GM11168 (cell line): ENCODE data around the gene CCDC15.

Source experiments
- in situ Hi-C: fragments of 300-500 bp; cut with MboI; formaldehyde crosslinking; loops from one replicate; pipeline ENCODE4 v1.12.0; 2022; ENCODE audit warnings: low sequenced_read_pairs; ENCODE audit not compliant: unreplicated experiment

Gene CCDC15

DNA sequence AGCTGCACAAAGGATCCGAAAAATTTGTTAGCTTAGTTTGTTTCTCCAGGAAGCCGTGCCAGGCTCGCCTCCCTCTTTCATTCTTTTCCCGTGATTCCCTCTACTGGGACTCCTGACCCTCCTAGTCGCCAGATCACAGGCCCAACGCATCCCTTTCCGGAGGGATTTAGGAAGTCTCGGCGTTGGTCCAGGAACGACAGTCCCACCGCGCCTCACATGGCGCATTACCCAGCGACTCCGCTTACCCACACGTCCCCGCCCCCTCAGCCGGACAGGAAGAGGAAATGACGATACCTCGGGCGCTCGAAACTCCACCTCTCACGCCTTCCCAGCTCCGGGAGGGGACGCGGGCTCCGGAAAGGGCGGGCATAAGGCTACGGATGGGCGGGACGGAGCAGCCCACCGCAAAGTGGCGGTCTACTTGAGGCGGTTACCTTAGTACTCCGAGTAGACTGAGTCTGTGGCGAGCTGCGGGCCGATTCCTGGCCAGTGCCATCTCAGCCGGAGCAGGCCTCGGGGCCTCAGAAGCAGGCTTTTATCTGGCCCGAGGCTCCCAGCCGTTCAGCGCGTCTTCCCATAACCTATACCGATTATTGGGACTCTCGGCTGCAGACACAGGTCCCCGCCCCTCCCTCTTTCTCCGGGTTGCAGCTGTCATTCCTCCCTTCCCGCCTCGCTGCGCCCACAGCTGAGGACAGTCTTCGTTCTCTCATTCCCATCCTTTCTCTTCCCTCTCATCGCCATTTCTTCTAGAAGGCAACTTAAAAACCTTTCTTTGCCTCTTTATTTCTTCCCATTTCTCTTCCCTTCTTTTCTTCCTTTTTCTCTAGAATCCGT is at the start of gene CCDC15:
Gene CCDC15 (plus strand): TSS at position 450 of the 837 bp plus-strand sequence. CDS start 531 bp downstream, outside the sequence.
- in situ Hi-C loops: loop anchor here (10.0 kb wide), 1 partner anchor 191 kb away; no protein-coding TSS in a partner anchor

DNA sequence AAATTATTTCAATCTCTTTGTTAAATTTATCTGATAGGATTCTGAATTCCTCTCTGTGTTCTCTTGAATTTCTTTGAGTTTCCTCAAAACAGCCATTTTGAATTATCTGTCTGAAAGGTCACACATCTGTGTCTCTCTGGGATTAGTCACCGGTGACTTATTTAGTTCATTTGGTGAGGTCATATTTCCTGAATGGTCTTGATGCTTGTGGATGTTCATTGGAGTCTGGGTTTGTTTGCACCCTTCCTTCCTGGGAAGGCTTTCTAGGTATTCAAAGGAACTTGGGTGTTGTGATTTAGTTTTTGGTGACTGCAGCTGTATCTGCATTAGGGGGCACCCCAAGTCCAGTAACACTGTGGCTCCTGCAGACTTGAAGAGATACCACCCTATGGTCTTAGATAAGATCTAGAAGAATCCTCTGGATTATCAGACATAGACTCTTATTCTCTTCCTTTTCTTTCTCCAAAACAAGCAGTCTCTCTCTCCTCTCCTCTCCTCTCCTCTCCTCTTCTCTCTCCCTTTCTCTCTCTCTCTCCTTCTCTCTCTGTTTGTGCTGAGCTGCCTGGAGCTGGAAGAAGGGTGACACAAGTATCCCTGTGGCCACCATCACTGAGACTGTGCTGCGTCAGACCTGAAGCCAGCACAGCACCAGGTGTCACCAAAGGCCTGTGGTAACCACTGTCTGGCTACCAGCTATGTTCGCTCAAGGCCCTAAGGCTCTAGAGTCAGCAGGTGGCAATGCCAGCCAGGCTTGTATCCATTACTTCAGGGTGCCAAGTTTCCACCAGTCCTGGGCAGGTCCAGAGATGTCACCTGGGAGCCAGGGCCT is 38.2 kb upstream of the CCDC15 start:
- in situ Hi-C loops: no loop called here

DNA sequence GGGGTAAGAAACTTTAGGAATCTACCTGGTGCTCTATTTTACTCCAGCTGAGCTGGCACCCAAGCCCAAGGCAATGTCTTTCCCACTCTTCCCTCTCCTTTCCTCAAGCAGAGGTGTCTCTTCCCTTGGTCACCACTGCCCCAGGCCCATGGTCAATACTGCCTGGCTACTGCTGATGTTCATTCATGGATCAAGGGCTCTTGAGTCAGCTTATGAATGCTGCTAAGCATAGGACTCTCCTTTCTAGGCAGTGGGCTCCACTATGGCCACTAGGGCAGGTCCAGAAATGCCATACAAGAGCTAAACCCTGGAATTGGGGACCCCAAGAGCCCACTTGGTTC is 37.7 kb upstream of the CCDC15 start:
- in situ Hi-C loops: no loop called here

DNA sequence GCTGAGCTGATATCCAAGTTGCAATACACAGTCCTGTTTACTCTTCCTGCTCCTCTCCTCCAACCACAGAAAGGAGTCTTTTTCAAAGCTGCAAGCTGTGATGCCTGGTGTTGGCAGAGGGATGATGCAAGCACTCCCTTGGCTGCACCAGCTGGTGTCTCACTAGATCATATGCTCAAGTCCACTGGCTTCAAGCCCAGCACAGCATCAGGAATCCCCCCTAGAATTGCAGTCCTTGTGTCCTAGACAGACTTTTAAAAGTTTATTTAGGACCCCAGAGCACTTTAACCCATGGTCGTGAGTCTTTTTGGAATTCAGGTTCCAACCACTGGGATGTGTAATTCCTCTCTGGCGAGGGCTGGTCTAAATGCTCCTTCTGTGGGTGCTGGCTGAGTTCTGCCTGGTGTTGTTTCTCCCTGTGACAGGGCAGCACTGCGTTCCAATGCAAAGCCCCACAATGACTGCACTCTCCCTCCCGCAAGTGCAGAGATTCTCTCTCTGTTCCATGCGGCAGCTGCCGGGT is 36.8 kb upstream of the CCDC15 start:
- in situ Hi-C loops: no loop called here

GRCh38 chr11:124918950-124919349 is 35.1 kb upstream of the CCDC15 start, which contains the start of gene HEPN1:
TSS of gene HEPN1 (plus strand) at chr11:124919250.
- in situ Hi-C loops: no loop called here

- in situ Hi-C loops: no loop called here
Observed at GRCh38 chr11:124919898-124920297, 34.1 kb upstream of the CCDC15 start.

DNA sequence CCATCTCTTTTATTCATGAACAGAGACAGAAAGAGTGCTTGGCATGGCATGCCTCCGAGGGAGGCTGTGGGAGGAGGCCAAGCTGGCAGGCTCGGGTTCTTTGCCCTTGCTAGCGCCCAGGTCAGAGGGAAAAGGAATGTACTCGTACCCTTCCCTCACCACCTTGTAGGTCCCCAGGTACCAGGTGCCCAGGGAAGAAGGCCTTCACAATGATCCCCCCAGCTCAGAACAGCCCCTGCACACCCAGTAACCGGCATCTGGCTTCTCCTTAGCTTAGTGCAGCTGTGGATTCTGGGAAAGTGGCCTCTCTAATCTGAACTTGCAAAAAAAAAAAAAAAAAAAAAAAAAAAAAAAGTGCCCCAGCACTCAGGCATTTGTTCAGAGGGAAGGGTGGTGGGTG is 33.6 kb upstream of the CCDC15 start:
- in situ Hi-C loops: no loop called here

GRCh38 chr11:124920870-124921609 is 33.0 kb upstream of the CCDC15 start:
- in situ Hi-C loops: no loop called here

DNA sequence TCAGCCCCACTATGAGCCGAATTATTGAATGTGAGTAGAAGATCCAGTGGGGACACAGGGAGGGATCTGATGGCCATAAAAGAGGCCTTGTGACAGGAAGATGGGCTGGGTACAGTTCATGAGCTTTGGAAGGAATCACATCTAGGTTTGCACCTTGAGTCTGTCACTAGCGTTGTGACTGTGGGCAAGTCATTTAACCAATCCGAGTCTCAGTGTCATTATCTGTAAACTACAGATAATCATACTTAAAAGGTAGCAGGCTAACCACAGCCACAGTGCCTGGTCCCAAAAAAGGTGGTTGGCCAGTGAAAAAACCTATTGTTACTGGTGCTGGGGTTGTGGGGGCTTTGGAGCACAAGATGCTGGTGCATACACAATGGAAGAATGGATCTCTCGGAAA is 31.2 kb upstream of the CCDC15 start:
- in situ Hi-C loops: no loop called here

GRCh38 chr11:124923296-124923695 is 30.7 kb upstream of the CCDC15 start:
- in situ Hi-C loops: no loop called here

GRCh38 chr11:124928942-124929665 is 24.9 kb upstream of the CCDC15 start:
- in situ Hi-C loops: no loop called here

DNA sequence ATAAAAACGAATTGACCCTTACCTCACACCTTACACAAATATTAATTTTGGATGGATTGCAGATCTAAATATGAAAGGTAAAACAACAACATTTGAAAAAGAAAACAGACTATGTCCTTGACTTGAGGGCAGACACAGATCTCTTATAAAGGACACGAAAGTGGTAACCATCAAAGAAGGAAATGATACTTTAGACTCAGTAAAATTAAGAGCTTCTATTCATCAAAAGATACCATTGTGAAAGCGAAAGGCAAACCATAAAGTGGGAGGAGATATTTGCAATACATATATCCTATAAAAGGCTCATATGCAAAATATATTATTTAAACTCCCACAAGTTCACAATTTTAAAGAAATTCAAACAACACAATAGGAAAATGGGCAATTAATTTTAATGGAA is 23.2 kb upstream of the CCDC15 start:
- in situ Hi-C loops: no loop called here

- in situ Hi-C loops: no loop called here
Observed at GRCh38 chr11:124934862-124935547, 19.0 kb upstream of the CCDC15 start.

GRCh38 chr11:124935548-124936514 is 18.2 kb upstream of the CCDC15 start, which contains the start of gene HEPACAM:
TSS of gene HEPACAM (minus strand) at chr11:124936047. CDS start at chr11:124936006, 41 bp downstream.
- in situ Hi-C loops: no loop called here

DNA sequence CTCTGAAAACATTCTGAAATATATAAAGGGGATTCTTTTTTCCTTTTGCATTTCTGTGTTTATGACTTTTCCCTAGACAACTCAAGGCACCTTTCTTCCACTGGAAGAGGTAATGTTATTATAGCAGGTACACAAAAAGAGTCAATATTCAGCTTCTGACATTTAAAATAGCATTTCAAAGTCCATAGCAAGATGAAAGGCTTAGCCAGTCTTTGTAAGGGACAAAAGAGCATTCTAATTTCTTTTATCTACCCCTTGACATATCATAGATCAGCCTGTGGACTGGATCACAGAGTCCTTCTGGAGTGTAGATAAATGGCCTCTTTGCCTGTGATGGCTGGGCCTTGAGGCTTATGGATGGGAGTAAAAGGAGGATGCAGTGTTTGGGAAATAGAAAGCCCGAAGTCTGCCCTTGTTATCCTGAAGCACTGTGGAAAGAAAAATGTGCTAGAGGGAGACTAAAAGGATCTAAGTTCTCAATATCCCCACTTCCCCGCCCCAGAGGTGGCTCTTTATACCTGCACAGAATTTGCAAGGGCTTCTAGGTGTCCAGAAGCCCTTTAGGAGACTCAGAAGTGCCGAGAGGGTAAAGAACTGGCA is 16.6 kb upstream of the CCDC15 start:
- in situ Hi-C loops: no loop called here

GRCh38 chr11:124938206-124938765 is 15.7 kb upstream of the CCDC15 start:
- in situ Hi-C loops: no loop called here

- in situ Hi-C loops: no loop called here
Observed at GRCh38 chr11:124938970-124939369, 15.0 kb upstream of the CCDC15 start.
